Measurements from ENCODE around the gene TACC2.

DNA sequence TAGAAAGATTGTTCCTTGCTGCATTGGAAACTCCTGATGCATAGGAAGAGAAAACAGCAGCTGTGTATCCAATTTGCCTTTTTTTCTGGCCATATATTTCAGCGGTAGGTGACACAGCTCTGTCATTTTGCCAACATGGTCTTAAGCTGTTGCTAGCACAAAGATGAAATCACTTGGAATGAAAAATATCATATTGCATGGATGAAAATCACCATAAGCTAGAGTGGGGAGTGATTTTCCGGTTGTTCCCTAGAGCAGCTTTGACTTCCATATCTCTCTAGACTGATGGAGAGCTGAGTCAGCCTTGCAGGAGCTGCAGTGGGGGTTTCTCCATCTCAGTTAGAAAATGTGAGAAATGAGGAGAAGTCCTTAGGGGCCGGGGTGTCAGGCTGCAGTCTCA lies 243.8 kb downstream of the TACC2 start:
- TF ChIP-seq, protein P1, sequence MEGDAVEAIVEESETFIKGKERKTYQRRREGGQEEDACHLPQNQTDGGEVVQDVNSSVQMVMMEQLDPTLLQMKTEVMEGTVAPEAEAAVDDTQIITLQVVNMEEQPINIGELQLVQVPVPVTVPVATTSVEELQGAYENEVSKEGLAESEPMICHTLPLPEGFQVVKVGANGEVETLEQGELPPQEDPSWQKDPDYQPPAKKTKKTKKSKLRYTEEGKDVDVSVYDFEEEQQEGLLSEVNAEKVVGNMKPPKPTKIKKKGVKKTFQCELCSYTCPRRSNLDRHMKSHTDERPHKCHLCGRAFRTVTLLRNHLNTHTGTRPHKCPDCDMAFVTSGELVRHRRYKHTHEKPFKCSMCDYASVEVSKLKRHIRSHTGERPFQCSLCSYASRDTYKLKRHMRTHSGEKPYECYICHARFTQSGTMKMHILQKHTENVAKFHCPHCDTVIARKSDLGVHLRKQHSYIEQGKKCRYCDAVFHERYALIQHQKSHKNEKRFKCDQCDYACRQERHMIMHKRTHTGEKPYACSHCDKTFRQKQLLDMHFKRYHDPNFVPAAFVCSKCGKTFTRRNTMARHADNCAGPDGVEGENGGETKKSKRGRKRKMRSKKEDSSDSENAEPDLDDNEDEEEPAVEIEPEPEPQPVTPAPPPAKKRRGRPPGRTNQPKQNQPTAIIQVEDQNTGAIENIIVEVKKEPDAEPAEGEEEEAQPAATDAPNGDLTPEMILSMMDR (IDR thresholded peaks at IDR 0.05): no peak
- TF ChIP-seq POLR2A (IDR thresholded peaks at IDR 0.05) (no peak), POLR2AphosphoS5 (IDR thresholded peaks at IDR 0.05) (no peak)

All from suprapubic skin (tissue), 4 donors.